GM12878 (cell line): ENCODE data around the gene GABBR2.

Source experiments
- CTCF ChIP-seq, 3 experiments: IDR thresholded peaks in 2 of 3; conservative IDR thresholded peaks in 1 of 3; 2 replicates each; pipeline ENCODE4 v1.5.1; 2011; ENCODE audit warnings: low read depth in 3 of 3, low read length in 3 of 3, mild to moderate bottlenecking in 3 of 3, control low read depth in 2 of 3, moderate library complexity in 2 of 3, inconsistent platforms in 1 of 3, mixed read lengths in 1 of 3; ENCODE audit not compliant: control insufficient read depth in 2 of 3, insufficient read depth in 1 of 3; ENCODE audit errors: extremely low read depth in 1 of 3
- POLR2A ChIP-seq: IDR thresholded peaks from 2 replicates; pipeline ENCODE4 v1.6.1; 2011; ENCODE audit warnings: low read depth, mild to moderate bottlenecking, low read length
- TAF1 ChIP-seq: IDR thresholded peaks from 2 replicates; pipeline ENCODE4 v1.6.1; 2011; ENCODE audit warnings: mild to moderate bottlenecking, low read depth, low read length, borderline replicate concordance

GRCh38 chr9:98412101-98412842 lies 296.5 kb downstream of the GABBR2 start:
- TF ChIP-seq CTCF (IDR thresholded peaks at IDR 0.05 in 2 of 3, conservative IDR thresholded peaks at IDR 0.05 in 1 of 3; ENCODE audit: control insufficient read depth in 2 of 3, extremely low read depth in 1 of 3, insufficient read depth in 1 of 3, low read depth in 3 of 3, low read length in 3 of 3), result no peak
- no peak for TF ChIP-seq TAF1
- no peak for TF ChIP-seq POLR2A
